ENCODE data around the gene SULT4A1. TPM values are rescaled to one million over a fixed set of nuclear protein-coding genes. Genes with fewer than 3 reads are reported as not detected.

Gene SULT4A1
- total RNA-seq, 1 experiment from 2014 or later, result 8.4 TPM

- Histone ChIP-seq H3K9me3 (ENCODE audit: control insufficient read depth in 1 of 2, insufficient read depth in 1 of 2, low read depth in 1 of 2, low read length in 2 of 2) (no peaks in the 10 kb centered on the region), H3K4me1 (ENCODE audit: control insufficient read depth in 1 of 2, insufficient read depth in 2 of 2, low read length in 2 of 2) (no peaks in the 10 kb centered on the region), H3K9ac (ENCODE audit: low read length) (no peak overlapping the region), H3K27me3 (ENCODE audit: insufficient read depth, low read length) (peaks cover 56% of the 10 kb centered on the region), H3K9me2 (ENCODE audit: insufficient read depth) (no peaks in the 10 kb centered on the region), H3K27ac (ENCODE audit: low read depth, low read length) (no peak overlapping the region), H4K20me1 (ENCODE audit: insufficient read depth) (no peaks in the 10 kb centered on the region), H3K4me2 (ENCODE audit: low read length) (no peak overlapping the region), H3K79me2 (ENCODE audit: insufficient read depth, low read length) (no peaks in the 10 kb centered on the region), H3K4me3 (replicated peaks in 1 of 2; ENCODE audit: low read depth in 1 of 2, low read length in 2 of 2) (no peak overlapping the region), H3K36me3 (ENCODE audit: control insufficient read depth in 1 of 2, insufficient read depth in 2 of 2, low read length in 2 of 2) (no peaks in the 10 kb centered on the region), H2AFZ (ENCODE audit: low read depth, low read length, poor library complexity, severe bottlenecking) (no peak overlapping the region)
- intact Hi-C loops (cut with micrococcal nuclease), result loop anchor here (5.0 kb wide), 1 partner anchor 414 kb away; no protein-coding TSS in a partner anchor
- no TSS peak for BruUV-seq (replicated peaks)
- CTCF ChIA-PET, result no interaction called here
- POLR2A ChIA-PET, result no interaction called here
- no peak for TF ChIP-seq FOSL1 (IDR thresholded peaks at IDR 0.05; ENCODE audit: low read depth)
- no peak for TF ChIP-seq ZFX (IDR thresholded peaks at IDR 0.05)
- no peak for TF ChIP-seq ELF1 (IDR thresholded peaks at IDR 0.05; ENCODE audit: borderline replicate concordance, low read depth)
- TF ChIP-seq EZH2phosphoT487 (IDR thresholded peaks at IDR 0.05; ENCODE audit: borderline replicate concordance), result no peak
- no peak for TF ChIP-seq ZNF274 (IDR thresholded peaks at IDR 0.05; ENCODE audit: low read depth, low read length)
- no peak for TF ChIP-seq MAX (IDR thresholded peaks at IDR 0.05)
- TF ChIP-seq POLR2AphosphoS5 (IDR thresholded peaks at IDR 0.05; ENCODE audit: low read depth, low read length), result no peak
- no peak for TF ChIP-seq JUND (IDR thresholded peaks at IDR 0.05)
- no peak for TF ChIP-seq CEBPB (IDR thresholded peaks at IDR 0.05; ENCODE audit: low read depth)
- no peak for TF ChIP-seq CTCF (IDR thresholded peaks at IDR 0.05 in 2 of 3, conservative IDR thresholded peaks at IDR 0.05 in 1 of 3; ENCODE audit: borderline replicate concordance in 1 of 3, insufficient read depth in 1 of 3, low read depth in 2 of 3, low read length in 2 of 3)
- no peak for TF ChIP-seq YY1 (IDR thresholded peaks at IDR 0.05; ENCODE audit: extremely low read depth, insufficient replicate concordance, low read depth, low read length)
- no peak for TF ChIP-seq SIN3A (IDR thresholded peaks at IDR 0.05; ENCODE audit: low read depth)
- no peak for TF ChIP-seq ATF3 (IDR thresholded peaks at IDR 0.05)
- TF ChIP-seq POLR2A (IDR thresholded peaks at IDR 0.05; ENCODE audit: borderline replicate concordance, extremely low read depth, insufficient read depth, insufficient read length), result no peak
- no peak for TF ChIP-seq EGR1 (IDR thresholded peaks at IDR 0.05; ENCODE audit: low read depth)
- no peak for TF ChIP-seq SRF (IDR thresholded peaks at IDR 0.05; ENCODE audit: low read depth)
- no peak for TF ChIP-seq SP1 (IDR thresholded peaks at IDR 0.05; ENCODE audit: low read depth)
- TF ChIP-seq CBX3 (IDR thresholded peaks at IDR 0.05; ENCODE audit: low read depth), result no peak
- RAD21 ChIA-PET (ENCODE audit: low non-redundant PET in 1 of 2, low total read pairs in 2 of 2, uncharacterized antibody in 2 of 2, unreplicated experiment in 2 of 2), result no interaction called here
- no peak for DNase-seq (ENCODE audit: low read depth, low spot score)
- ATAC-seq, result no peak
Observed at GRCh38 chr22:43800970-43801369, 61.3 kb downstream of the SULT4A1 start.

Data from HCT116 (cell line).